Caco-2 (cell line): Measurements from ENCODE around the gene KRT20. TPM values are rescaled to one million over a fixed set of nuclear protein-coding genes. Genes with fewer than 3 reads are reported as not detected.

Experiments
- BruUV-seq: library from RNA; stranded (reverse); fragments of 400-500 nt; replicated peaks from 2 replicates; lab custom pipeline; 2021; lab: Mats Ljungman, UMichigan
- CTCF ChIA-PET: fragments of 300-600 bp; sonication (Branson Sonifier 250); formaldehyde crosslinking; loops from one replicate; lab custom pipeline; 2022; ENCODE audit warnings: antibody characterized with exemption; lab: Charles Lee
- POLR2A ChIA-PET: fragments of 300-600 bp; sonication (Branson Sonifier 250); formaldehyde crosslinking; loops from one replicate; lab custom pipeline; 2022; ENCODE audit warnings: antibody characterized with exemption; lab: Charles Lee
- DNase-seq, 2 experiments: peaks; one replicate each; pipeline versions ENCODE4 v3.0.0 to v3.0.0-alpha.2; 2020 to 2022
- H3K27me3 ChIP-seq: replicated peaks from 2 replicates; pipeline ENCODE4 v1.6.0; 2011; ENCODE audit warnings: low read length; ENCODE audit not compliant: control insufficient read depth, insufficient read depth
- H3K36me3 ChIP-seq: 2 replicates; pipeline ENCODE4 v1.5.1; 2011; ENCODE audit warnings: low read length; ENCODE audit not compliant: control insufficient read depth, insufficient read depth
- H3K4me1 ChIP-seq: fragments of 250-450 bp; sonication (Bioruptor Pico); 2 replicates; pipeline ENCODE4 v1.5.1; 2020; ENCODE audit warnings: mild to moderate bottlenecking
- H3K4me3 ChIP-seq: 2 replicates; pipeline ENCODE4 v1.5.1; 2011; ENCODE audit warnings: low read depth, mild to moderate bottlenecking, control low read depth, low read length
- H3K9me3 ChIP-seq: fragments of 250-450 bp; sonication (Bioruptor Pico); 2 replicates; pipeline ENCODE4 v1.5.1; 2020; ENCODE audit warnings: mild to moderate bottlenecking, moderate library complexity
- H3K27ac Mint-ChIP-seq: one replicate; pipeline ENCODE4 v1.8.0; 2022; ENCODE audit warnings: mixed read lengths; ENCODE audit not compliant: unreplicated experiment
- H3K27me3 Mint-ChIP-seq: one replicate; pipeline ENCODE4 v1.8.0; 2022; ENCODE audit warnings: mixed read lengths; ENCODE audit not compliant: insufficient read depth, unreplicated experiment
- H3K36me3 Mint-ChIP-seq: one replicate; pipeline ENCODE4 v1.8.0; 2022; ENCODE audit warnings: mild to moderate bottlenecking, mixed read lengths; ENCODE audit not compliant: insufficient read depth, unreplicated experiment
- H3K4me1 Mint-ChIP-seq: one replicate; pipeline ENCODE4 v1.8.0; 2022; ENCODE audit warnings: low read depth, mixed read lengths; ENCODE audit not compliant: unreplicated experiment
- H3K4me3 Mint-ChIP-seq: one replicate; pipeline ENCODE4 v1.8.0; 2022; ENCODE audit warnings: mild to moderate bottlenecking, moderate library complexity, mixed read lengths; ENCODE audit not compliant: unreplicated experiment
- H3K9me3 Mint-ChIP-seq: one replicate; pipeline ENCODE4 v1.8.0; 2022; ENCODE audit warnings: mixed read lengths; ENCODE audit not compliant: unreplicated experiment
- CTCF ChIP-seq, 2 experiments: fragments of 200-600 bp in 1 of 2; IDR thresholded peaks; 1 replicate in 1 of 2; 2 replicates in 1 of 2; pipeline versions ENCODE4 v1.5.1 to v1.8.0; 2011 to 2022; ENCODE audit warnings: antibody characterized with exemption in 1 of 2, control low read depth in 1 of 2, inconsistent platforms in 1 of 2, low read depth in 1 of 2, low read length in 1 of 2, mild to moderate bottlenecking in 1 of 2, moderate library complexity in 1 of 2; ENCODE audit not compliant: insufficient read depth in 1 of 2, severe bottlenecking in 1 of 2, unreplicated experiment in 1 of 2
- intact Hi-C: fragments of 100-400 bp; cut with micrococcal nuclease; formaldehyde crosslinking; loops from one replicate; pipeline ENCODE4 v1.10.0; 2022; ENCODE audit not compliant: unreplicated experiment
- total RNA-seq: library from RNA; stranded (reverse); gene quantifications from 2 replicates; pipeline ENCODE4 v1.2.3, GENCODE V29; 2022

KRT20 gene
- total RNA-seq, 1 experiment from 2014 or later = 1.0 TPM

DNA sequence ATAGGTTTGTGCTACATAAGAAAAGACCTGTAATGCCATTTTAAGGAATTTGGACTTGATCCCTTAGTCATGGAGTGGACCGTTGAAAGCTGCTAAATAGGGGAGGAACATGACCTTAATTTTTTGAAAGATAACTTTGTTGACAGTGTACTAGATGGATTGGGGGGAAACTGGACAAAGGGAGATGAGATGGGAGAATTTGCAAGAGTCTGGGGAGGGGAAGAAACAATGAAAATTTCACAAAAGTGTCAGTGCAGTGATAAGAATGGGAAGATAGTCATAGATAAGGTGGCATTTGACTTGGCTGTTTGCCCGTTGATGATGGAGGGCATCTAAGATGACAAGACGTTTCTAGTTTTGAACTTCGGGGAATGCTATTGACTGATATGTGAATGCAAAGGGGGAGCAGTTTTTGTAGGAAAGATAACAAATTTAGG lies 40.4 kb downstream of the KRT20 start:
- no peaks in the 10 kb centered on the region for H3K27me3 Mint-ChIP-seq
- CTCF ChIA-PET = no interaction called here

GRCh38 chr17:40843242-40843641 lies 41.8 kb downstream of the KRT20 start:
- Mint-ChIP-seq H3K27me3 (no peaks in the 10 kb centered on the region), H3K9me3 (no peaks in the 10 kb centered on the region), H3K27ac (no peak overlapping the region), H3K36me3 (no peaks in the 10 kb centered on the region), H3K4me1 (no peaks in the 10 kb centered on the region), H3K4me3 (no peak overlapping the region)
- DNase-seq = no peak
- Histone ChIP-seq H3K27me3 (no peaks in the 10 kb centered on the region), H3K36me3 (no peaks in the 10 kb centered on the region), H3K4me1 (peaks cover 4% of the 10 kb centered on the region; the same call in 1 of the 2 replicates), H3K9me3 (0 out of 2 replicates have a peak, but pooled peaks cover 4% of the 10 kb centered on the region), H3K4me3 (no peak overlapping the region)
- ChIA-PET CTCF (no interaction called here), POLR2A (no interaction called here)
- no TSS peak for BruUV-seq
- intact Hi-C loops = no loop called here
- TF ChIP-seq CTCF (IDR thresholded peaks at IDR 0.05; ENCODE audit: insufficient read depth in 1 of 2, low read depth in 1 of 2, low read length in 1 of 2, severe bottlenecking in 1 of 2, unreplicated experiment in 1 of 2) = no peak

More for the DNA sequence above, 40.4 kb downstream of the KRT20 start:
- no peaks in the 10 kb centered on the region for H3K36me3 ChIP-seq
- Mint-ChIP-seq H3K36me3 (no peaks in the 10 kb centered on the region), H3K9me3 (no peaks in the 10 kb centered on the region), H3K27ac (no peak overlapping the region), H3K4me3 (no peak overlapping the region), H3K4me1 (no peaks in the 10 kb centered on the region)
- H3K27me3 ChIP-seq = no peaks in the 10 kb centered on the region
- peaks cover 6% of the 10 kb centered on the region; the same call in 1 of the 2 replicates for H3K4me1 ChIP-seq
- H3K4me3 ChIP-seq = no peak overlapping the region
- POLR2A ChIA-PET = no interaction called here
- intact Hi-C loops = no loop called here
- no peak for TF ChIP-seq CTCF (IDR thresholded peaks at IDR 0.05; ENCODE audit: insufficient read depth in 1 of 2, low read depth in 1 of 2, low read length in 1 of 2, severe bottlenecking in 1 of 2, unreplicated experiment in 1 of 2)
- 0 out of 2 replicates have a peak, but pooled peaks cover 4% of the 10 kb centered on the region for H3K9me3 ChIP-seq
- DNase-seq = no peak
- BruUV-seq = no TSS peak

GRCh38 chr17:40841246-40841645 lies 43.8 kb downstream of the KRT20 start:
- no peak for DNase-seq
- intact Hi-C loops = no loop called here
- H3K4me1 Mint-ChIP-seq = no peaks in the 10 kb centered on the region
- no TSS peak for BruUV-seq
- ChIA-PET POLR2A (no interaction called here), CTCF (interaction anchor here (0.6 kb wide), 1 partner anchor 88 kb away, joined by 9 read pairs; no protein-coding TSS in a partner anchor)
- H3K27me3 Mint-ChIP-seq = no peaks in the 10 kb centered on the region
- no peaks in the 10 kb centered on the region for H3K36me3 Mint-ChIP-seq
- Histone ChIP-seq H3K36me3 (no peaks in the 10 kb centered on the region), H3K9me3 (0 out of 2 replicates have a peak, but pooled peaks cover 4% of the 10 kb centered on the region), H3K4me3 (no peak overlapping the region), H3K27me3 (no peaks in the 10 kb centered on the region), H3K4me1 (no peaks in the 10 kb centered on the region)
- no peak overlapping the region for H3K27ac Mint-ChIP-seq
- no peak for TF ChIP-seq CTCF (IDR thresholded peaks at IDR 0.05; ENCODE audit: insufficient read depth in 1 of 2, low read depth in 1 of 2, low read length in 1 of 2, severe bottlenecking in 1 of 2, unreplicated experiment in 1 of 2)
- no peak overlapping the region for H3K4me3 Mint-ChIP-seq
- no peaks in the 10 kb centered on the region for H3K9me3 Mint-ChIP-seq
